ENCODE results near the gene EIF3A.

Gene EIF3A

GRCh38 chr10:119105155-119105554 lies 24.5 kb upstream of the EIF3A start:
- no peak for TF ChIP-seq CTCF (IDR thresholded peaks at IDR 0.05; ENCODE audit: low read depth, low read length, missing control alignments)
- H3K4me3 ChIP-seq (replicated peaks; ENCODE audit: low read depth, low read length) = peak overlapping the region; percentile 74
- no peak for DNase-seq (ENCODE audit: extremely low read depth, low read depth)

DNA sequence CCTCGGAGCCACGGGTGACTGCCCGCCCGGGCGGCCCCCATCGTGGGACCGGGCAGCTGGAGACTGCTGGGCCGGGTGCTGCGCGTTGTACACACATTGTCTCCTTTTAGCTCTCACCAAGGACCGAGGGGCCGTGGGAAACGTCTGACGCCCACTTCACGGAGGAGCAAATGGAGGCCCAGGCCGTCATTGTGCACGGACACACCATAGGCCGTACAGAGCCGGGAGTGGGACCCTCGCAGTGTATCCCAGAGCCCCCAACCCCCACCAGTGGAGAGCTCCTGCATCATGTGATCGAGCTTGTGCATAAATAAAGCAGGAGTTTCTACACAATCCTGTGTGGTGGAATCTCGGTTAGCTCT lies 24.0 kb upstream of the EIF3A start:
- no peak for TF ChIP-seq CTCF (IDR thresholded peaks at IDR 0.05; ENCODE audit: low read depth, low read length, missing control alignments)
- no peak for DNase-seq (ENCODE audit: extremely low read depth, low read depth)
- peak overlapping the region; percentile 74 for H3K4me3 ChIP-seq (replicated peaks; ENCODE audit: low read depth, low read length)

DNA sequence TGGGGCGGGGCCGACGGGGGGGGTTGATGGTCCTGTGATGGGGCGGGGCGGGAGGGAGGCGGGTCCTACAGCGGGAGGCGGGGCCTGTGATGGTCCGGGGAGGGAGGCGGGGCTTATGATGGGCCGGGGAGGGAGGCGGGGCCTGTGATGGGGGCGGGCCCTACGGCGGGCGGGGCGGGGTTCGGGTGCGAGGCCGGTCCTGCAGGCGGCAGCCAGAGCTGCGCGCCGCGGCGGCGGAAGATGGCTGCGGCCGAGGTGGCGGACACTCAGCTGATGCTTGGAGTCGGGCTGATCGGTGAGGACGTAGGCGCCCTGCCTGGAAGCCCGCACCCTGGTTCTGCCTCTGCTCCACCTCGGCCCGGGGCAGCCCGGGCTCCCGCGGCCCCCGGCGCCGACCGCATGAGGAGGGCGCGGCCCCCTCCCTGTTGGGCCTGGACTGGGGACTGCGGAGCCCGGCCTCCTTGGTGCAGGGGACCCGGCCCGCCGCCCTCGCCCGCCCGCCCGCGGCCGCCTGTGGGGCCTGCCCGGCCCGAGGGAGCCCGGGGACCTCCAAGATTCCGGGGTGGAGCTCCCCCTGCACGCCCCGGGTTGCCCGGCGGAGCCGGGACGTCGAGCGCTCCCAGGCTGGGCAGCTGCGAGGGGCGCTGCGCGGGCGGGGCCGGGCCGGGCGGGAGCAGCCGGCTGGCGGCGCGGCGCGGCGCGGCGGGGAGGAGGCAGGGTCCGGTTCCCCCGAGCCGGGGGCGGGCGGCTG lies 23.5 kb upstream of the EIF3A start, which contains the start of gene DENND10:
TSS of gene DENND10 (plus strand) at position 211 of the 751 bp plus-strand sequence. CDS start at position 241, 30 bp downstream.
- no peak for TF ChIP-seq CTCF (IDR thresholded peaks at IDR 0.05; ENCODE audit: low read depth, low read length, missing control alignments)
- no peak for DNase-seq (ENCODE audit: extremely low read depth, low read depth)
- H3K4me3 ChIP-seq (replicated peaks; ENCODE audit: low read depth, low read length) = peak within 1 kb of the TSS; percentile 74

DNA sequence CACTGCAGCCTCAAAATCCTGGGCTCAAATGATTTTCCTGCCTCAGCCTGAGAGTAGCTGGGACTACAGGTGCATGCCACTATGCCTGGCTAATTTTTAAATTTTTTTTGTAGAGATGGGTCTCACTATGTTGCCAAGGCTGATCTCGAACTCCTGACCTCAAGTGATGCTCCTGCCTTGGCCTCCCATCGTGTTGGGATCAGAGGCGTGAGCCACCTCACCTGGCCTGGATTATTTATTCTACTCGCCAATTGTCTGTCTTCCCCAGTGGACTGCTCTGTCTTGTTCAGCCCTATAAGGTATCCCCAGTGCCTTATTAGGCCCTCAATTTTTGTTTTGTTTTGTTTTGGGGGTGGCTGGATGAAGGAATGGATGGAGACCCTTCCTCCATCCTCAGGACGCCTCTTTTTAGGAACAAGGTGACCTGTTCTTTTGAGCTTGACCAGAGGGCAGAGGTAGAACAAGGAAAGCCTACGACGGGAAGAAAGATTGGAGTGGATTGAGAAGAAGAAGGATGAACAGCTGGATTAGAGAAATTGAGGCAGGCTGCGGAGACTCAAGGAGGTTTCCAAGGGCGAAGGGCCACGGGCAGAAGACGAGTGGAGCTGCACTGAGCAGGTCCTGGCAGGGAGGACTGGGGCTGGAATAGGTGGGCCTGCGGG lies 22.8 kb upstream of the EIF3A start:
- no peak overlapping the region for H3K4me3 ChIP-seq (replicated peaks; ENCODE audit: low read depth, low read length)
- DNase-seq (ENCODE audit: extremely low read depth, low read depth) = no peak
- no peak for TF ChIP-seq CTCF (IDR thresholded peaks at IDR 0.05; ENCODE audit: low read depth, low read length, missing control alignments)

- TF ChIP-seq CTCF (IDR thresholded peaks at IDR 0.05; ENCODE audit: low read depth, low read length, missing control alignments) = no peak
- no peak for DNase-seq (ENCODE audit: extremely low read depth, low read depth)
- no peak overlapping the region for H3K4me3 ChIP-seq (replicated peaks; ENCODE audit: low read depth, low read length)
Measured at GRCh38 chr10:119101366-119102098, 20.9 kb upstream of the EIF3A start.

- H3K4me3 ChIP-seq (replicated peaks; ENCODE audit: low read depth, low read length) = no peak overlapping the region
- TF ChIP-seq CTCF (IDR thresholded peaks at IDR 0.05; ENCODE audit: low read depth, low read length, missing control alignments) = no peak
- DNase-seq (ENCODE audit: extremely low read depth, low read depth) = no peak
Measured at GRCh38 chr10:119100434-119101238, 20.0 kb upstream of the EIF3A start.

Data from HFF-Myc (cell line).